Tibial nerve (tissue), 4 donors: Measurements from ENCODE around the gene SLC38A1.

Experiments
- CTCF ChIP-seq, 5 experiments: fragments of 200-600 bp in 3 of 5; fragments of 450-650 bp in 2 of 5; sonication (generic) in 3 of 5; IDR thresholded peaks; one replicate each; pipeline ENCODE4 v1.5.1; 2016 to 2019; ENCODE audit warnings: antibody characterized with exemption in 5 of 5, mild to moderate bottlenecking in 3 of 5, moderate library complexity in 2 of 5
- EP300 ChIP-seq, 2 donors: sonication (generic); formaldehyde crosslinking; IDR thresholded peaks; one replicate each; pipeline ENCODE4 v1.6.1; 2017; ENCODE audit warnings: antibody characterized with exemption in 2 of 2, mild to moderate bottlenecking in 1 of 2
- POLR2A ChIP-seq, 2 donors: fragments of 450-650 bp; IDR thresholded peaks; one replicate each; pipeline ENCODE4 v1.6.1; 2017; ENCODE audit warnings: antibody characterized with exemption in 2 of 2, mild to moderate bottlenecking in 2 of 2, moderate library complexity in 2 of 2

- no peak for TF ChIP-seq CTCF (IDR thresholded peaks at IDR 0.05)
- TF ChIP-seq EP300 (IDR thresholded peaks at IDR 0.05), result no peak
- TF ChIP-seq POLR2A (IDR thresholded peaks at IDR 0.05), result no peak
Measured at GRCh38 chr12:46147144-46147543, 121.7 kb downstream of the SLC38A1 start.
